GM19238 (cell line): Measurements from ENCODE around the gene PAQR3.

Source experiments
- DNase-seq: peaks from one replicate; pipeline ENCODE4 v3.0.0; 2011; ENCODE audit warnings: low spot score; ENCODE audit not compliant: insufficient read length

The PAQR3 gene

GRCh38 chr4:78863254-78863869 is 75.9 kb downstream of the PAQR3 start:
- DNase-seq, result no peak

- no peak for DNase-seq
Measured at GRCh38 chr4:78862314-78862737, 76.9 kb downstream of the PAQR3 start.
